GM21390 (cell line): ENCODE measurements around the gene AGAP3.

Experiments
- ATAC-seq: cut with Tn5 transposase; IDR thresholded peaks from one replicate; pipeline ENCODE4 v1.9.1; 2021; ENCODE audit not compliant: unreplicated experiment

AGAP3 gene

DNA sequence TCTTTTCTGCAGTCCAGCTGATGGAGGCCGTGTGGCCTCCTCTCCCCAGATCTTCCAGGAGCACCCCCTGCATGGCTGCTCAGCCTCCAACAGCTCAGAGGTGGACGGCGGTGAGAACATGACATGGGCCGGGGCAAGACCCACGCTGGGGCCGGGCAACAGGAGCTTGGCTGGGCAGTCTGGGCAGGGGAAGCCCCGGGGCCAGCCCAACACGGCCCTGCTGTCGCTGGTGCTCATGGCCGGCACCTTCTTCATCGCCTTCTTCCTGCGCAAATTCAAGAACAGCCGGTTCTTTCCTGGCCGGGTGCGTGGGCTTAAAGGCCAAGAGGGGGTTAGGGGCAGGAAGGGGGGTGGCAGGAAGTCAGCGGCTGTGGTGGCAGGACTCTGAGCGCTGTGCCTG, 12.3 kb upstream of the AGAP3 start:
- no peak for ATAC-seq

GRCh38 chr7:151074817-151075661, 11.2 kb upstream of the AGAP3 start:
- ATAC-seq: no peak

- ATAC-seq: no peak
Observed at GRCh38 chr7:151075662-151075971, 10.7 kb upstream of the AGAP3 start.

- no peak for ATAC-seq
Observed at GRCh38 chr7:151075978-151076426, 10.3 kb upstream of the AGAP3 start.

DNA sequence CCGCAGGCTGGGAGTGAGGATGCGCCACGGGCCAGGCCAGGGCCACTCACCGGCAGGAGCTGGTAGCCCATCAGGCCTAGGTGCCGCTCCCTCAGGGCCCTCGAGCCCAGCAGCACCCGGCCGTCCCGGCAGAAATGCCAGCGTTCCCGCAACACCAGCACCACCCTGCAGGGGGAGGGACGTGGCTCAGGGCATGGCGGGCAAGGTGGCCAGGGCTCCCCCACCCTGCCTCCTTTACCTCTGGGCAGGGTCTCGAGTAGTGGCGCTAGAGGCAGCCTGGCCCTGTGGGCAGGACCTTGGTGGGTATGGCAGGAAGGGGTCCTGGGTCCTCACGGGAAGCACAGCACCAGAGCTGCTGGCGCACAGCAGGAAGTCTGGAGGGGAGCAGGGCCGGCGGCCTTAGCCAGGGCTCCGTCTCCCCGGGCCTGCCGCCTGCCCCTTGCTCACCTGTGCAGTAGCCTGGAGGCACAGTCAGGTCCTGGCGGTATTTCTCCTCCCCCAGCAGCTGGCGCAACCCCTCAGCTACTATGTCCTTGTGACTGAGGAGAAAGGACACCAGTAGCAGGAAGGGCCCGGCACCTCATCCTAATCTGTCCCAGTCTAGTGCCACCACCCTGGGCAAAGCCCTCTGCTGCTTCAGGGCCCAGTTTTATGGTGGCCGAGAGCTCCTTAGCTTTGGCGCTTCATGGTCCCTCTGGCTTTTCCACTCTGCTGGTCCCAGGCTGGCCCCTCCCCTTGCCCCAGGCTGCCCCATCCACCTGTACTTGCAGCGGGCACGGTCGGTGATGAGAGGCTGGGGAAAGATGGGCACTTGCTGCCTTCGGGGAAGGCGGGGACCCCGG, 9.2 kb upstream of the AGAP3 start:
- no peak for ATAC-seq

DNA sequence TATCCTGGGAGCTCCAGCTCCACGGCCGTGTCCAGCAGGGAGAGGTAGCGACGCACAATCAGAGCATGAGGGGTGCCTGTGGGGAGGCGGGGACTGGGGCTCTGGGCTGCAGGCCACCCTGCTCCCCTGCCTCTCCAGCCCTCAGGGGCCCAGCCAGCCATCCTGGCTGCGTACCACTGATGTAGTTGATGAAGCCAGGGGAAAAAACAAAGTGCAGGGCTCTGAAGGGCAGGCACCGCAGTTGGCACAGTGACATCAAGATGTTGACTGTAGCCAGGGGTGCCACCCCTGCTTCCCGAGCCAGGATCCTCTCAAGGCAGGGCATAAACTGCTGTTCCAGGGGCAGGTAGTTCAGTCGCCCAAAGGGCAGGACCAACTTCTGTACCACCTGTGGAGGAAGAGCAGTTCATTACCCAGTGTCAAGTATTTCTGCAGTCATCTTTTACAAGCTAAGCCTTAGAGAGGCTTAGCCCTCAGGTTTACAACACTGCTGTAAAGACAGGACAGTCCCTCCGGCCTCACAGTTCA, 8.5 kb upstream of the AGAP3 start:
- ATAC-seq: no peak

GRCh38 chr7:151078233-151079040, 7.8 kb upstream of the AGAP3 start:
- no peak for ATAC-seq

DNA sequence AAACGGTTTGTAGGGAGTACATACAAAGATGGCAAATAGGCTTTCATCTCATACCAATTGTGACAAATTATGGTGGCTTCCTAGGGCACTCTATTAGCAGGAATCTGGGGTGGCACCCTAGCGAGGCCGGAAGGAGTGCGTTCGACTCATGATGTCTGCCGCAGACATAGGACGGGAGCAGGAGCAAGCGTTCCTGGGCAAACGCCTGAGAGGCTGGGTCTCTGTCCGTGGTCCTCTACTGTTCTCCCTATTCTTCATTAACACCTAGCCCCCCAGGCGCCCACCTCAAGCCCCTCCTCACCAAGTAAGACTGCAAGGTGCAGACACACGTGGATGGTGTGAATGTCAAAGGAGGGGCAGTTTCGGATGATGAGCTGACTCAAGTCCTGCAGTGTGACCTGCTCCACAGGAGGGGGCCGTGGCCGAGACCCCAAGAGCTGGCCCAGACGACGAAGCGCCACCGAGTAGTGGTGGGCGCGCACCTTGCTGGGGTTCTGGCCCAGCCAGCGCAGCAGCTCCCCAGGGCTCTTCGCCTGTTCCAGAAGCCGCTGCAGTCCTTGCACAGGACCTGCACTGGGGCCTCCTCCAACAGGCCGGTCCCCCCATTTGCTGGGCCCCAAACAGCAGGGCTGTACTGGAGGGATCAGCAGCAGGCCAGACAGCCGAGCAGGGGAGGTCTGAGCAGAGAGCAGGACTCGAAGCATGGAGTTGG, 6.9 kb upstream of the AGAP3 start:
- no peak for ATAC-seq

DNA sequence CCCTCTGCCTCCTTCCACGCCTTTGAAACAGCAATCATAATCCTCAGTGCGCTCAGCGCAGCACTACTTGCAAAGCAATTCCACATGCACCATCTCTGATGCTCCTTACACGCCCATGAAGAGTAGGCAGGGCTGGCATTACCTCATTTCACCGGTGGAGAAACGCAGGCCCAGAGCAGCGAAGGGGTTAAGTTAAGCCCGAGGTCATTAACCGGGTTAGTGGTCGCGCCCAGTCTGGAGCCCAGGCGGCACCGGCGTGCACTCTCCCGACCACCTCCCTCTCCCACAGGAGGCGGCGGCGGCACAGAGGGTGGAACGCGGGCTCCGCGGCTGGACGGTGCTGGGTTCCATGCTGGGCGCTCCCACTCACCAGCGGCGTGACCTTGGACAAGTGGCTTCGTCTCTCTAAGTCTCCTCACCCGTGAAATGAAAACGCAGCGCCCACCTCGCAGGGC, 6.2 kb upstream of the AGAP3 start:
- peak; percentile 1 for ATAC-seq

GRCh38 chr7:151080522-151081169, 5.6 kb upstream of the AGAP3 start, which contains the start of gene FASTK:
Gene FASTK (minus strand): TSS chr7:151080809. CDS start chr7:151080766, 43 bp downstream.
- ATAC-seq: peak; percentile 68

- ATAC-seq: peak; percentile 0
Observed at GRCh38 chr7:151081170-151082101, 4.8 kb upstream of the AGAP3 start.

- ATAC-seq: no peak
Observed at GRCh38 chr7:151082141-151083070, 3.9 kb upstream of the AGAP3 start.

- peak; percentile 51 for ATAC-seq
Observed at GRCh38 chr7:151083071-151083823, 3.0 kb upstream of the AGAP3 start, which contains the start of gene TMUB1. Gene TMUB1 (minus strand): TSS chr7:151083493. CDS start chr7:151082563, 930 bp downstream.

- no peak for ATAC-seq
Observed at GRCh38 chr7:151083824-151084160, 2.5 kb upstream of the AGAP3 start.

GRCh38 chr7:151085329-151085690, 965 bp upstream of the AGAP3 start:
- ATAC-seq: no peak

DNA sequence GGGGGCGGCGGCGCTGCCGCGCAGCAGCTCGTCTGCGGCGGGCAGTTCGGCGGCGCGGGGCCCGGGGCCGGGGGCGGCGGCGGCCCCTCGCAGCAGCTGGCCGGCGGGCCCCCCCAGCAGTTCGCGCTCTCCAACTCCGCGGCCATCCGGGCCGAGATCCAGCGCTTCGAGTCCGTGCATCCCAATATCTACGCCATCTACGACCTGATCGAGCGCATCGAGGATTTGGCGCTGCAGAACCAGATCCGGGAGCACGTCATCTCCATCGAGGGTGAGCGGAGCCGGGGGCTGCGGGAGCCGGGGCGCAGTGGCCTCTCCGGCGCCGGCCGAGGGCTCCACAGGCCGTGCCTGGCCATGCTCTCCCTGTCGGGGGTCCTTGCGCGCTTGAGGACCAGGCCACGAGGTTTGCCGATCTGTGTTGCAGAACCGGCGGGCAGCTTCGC, 548 bp downstream of the AGAP3 start:
- peak; percentile 0 for ATAC-seq
